HepG2 (cell line): ENCODE measurements around the gene MBLAC1. TPM values are rescaled to one million over a fixed set of nuclear protein-coding genes. Genes with fewer than 3 reads are reported as not detected.

Experiments used
- ATAC-seq: fragments of 200-7000 bp; cut with Tn5 transposase; 3 replicates; pipeline ENCODE4 v1.9.1; 2020; ENCODE audit warnings: mild to moderate bottlenecking, moderate library complexity
- BruUV-seq: library from RNA; stranded (reverse); fragments of 400-500 nt; replicated peaks from 2 replicates; lab custom pipeline; 2021; lab: Mats Ljungman, UMichigan
- CTCF ChIA-PET: fragments of 300-600 bp; formaldehyde crosslinking; extraction: SDS; loops from one replicate; lab custom pipeline; 2021; ENCODE audit warnings: low total read pairs, inconsistent platforms, low intra/inter-chr PET ratio; lab: Yijun Ruan, JAX
- POLR2A ChIA-PET: fragments of 350-600 bp; sonication (Branson Sonifier 250); formaldehyde crosslinking; loops from one replicate; lab custom pipeline; 2020; ENCODE audit warnings: antibody characterized with exemption, inconsistent platforms; lab: Yijun Ruan, JAX
- DNase-seq: peaks from one replicate; pipeline ENCODE4 v3.0.0-alpha.2; 2015; ENCODE audit warnings: low spot score
- FAIRE-seq: peaks from 3 replicates; lab custom pipeline; 2011; peaks lifted over from hg19 to GRCh38; lab: Jason Lieb, UNC
- H2AFZ ChIP-seq: one replicate; pipeline ENCODE4 v1.6.1; 2011; ENCODE audit warnings: low read length, inconsistent platforms
- H3K27ac ChIP-seq: fragments of 300-600 bp; 3 replicates; pipeline ENCODE4 v1.8.0; 2011; ENCODE audit warnings: mixed run types, mild to moderate bottlenecking, mixed read lengths, low read length, inconsistent platforms; ENCODE audit not compliant: insufficient read depth; ENCODE audit errors: extremely low read length
- H3K27me3 ChIP-seq, 2 experiments: fragments of 200-600 bp in 1 of 2; 2 replicates in 1 of 2; 3 replicates in 1 of 2; pipeline versions ENCODE4 v1.6.0 to v1.8.0; 2011; ENCODE audit warnings: low read length in 2 of 2, mild to moderate bottlenecking in 2 of 2, moderate library complexity in 2 of 2, inconsistent platforms in 1 of 2; ENCODE audit not compliant: insufficient read depth in 2 of 2, control insufficient read depth in 1 of 2
- H3K36me3 ChIP-seq, 2 experiments: fragments of 200-600 bp in 1 of 2; replicated peaks in 1 of 2; 2 replicates in 1 of 2; 3 replicates in 1 of 2; pipeline versions ENCODE4 v1.5.1 to v1.8.0; 2011; ENCODE audit warnings: low read length in 2 of 2, inconsistent platforms in 1 of 2; ENCODE audit not compliant: insufficient read depth in 2 of 2, control insufficient read depth in 1 of 2
- H3K4me1 ChIP-seq: 2 replicates; pipeline ENCODE4 v1.5.1; 2012; ENCODE audit warnings: low read length, inconsistent platforms; ENCODE audit not compliant: insufficient read depth
- H3K4me2 ChIP-seq: 2 replicates; pipeline ENCODE4 v1.6.0; 2011; ENCODE audit warnings: low read depth, low read length, inconsistent platforms
- H3K4me3 ChIP-seq, 3 experiments: fragments of 200-600 bp in 1 of 3; sonication (generic), shearing (Covaris generic) in 1 of 3; replicated peaks in 1 of 3; 2 replicates each; pipeline ENCODE4 v1.5.1; 2011 to 2016; ENCODE audit warnings: low read length in 3 of 3, inconsistent platforms in 2 of 3, low read depth in 2 of 3, mild to moderate bottlenecking in 2 of 3, control low read depth in 1 of 3, mixed read lengths in 1 of 3; ENCODE audit not compliant: insufficient read depth in 1 of 3
- H3K79me2 ChIP-seq: one replicate; pipeline ENCODE4 v1.6.1; 2011; ENCODE audit warnings: low read length, inconsistent platforms; ENCODE audit not compliant: insufficient read depth
- H3K9ac ChIP-seq: 2 replicates; pipeline ENCODE4 v1.6.0; 2011; ENCODE audit warnings: mild to moderate bottlenecking, low read depth, low read length, inconsistent platforms; ENCODE audit not compliant: insufficient read depth
- H3K9me3 ChIP-seq: 2 replicates; pipeline ENCODE4 v1.5.1; 2012; ENCODE audit warnings: mild to moderate bottlenecking, low read length
- H4K20me1 ChIP-seq: 2 replicates; pipeline ENCODE4 v1.6.0; 2011; ENCODE audit warnings: inconsistent platforms, mild to moderate bottlenecking, low read length, moderate library complexity; ENCODE audit not compliant: insufficient read depth
- EZH2 ChIP-seq: conservative IDR thresholded peaks from 2 replicates; pipeline ENCODE4 v1.6.1; 2012; ENCODE audit warnings: mild to moderate bottlenecking, low read depth, low read length, moderate library complexity
- HNRNPUL1 ChIP-seq: fragments of 200-400 bp; formaldehyde crosslinking; IDR thresholded peaks from 2 replicates; pipeline ENCODE4 v1.6.1; 2017; ENCODE audit warnings: low read depth, mild to moderate bottlenecking, low read length, moderate library complexity
- MIER3 ChIP-seq: IDR thresholded peaks from 2 replicates; pipeline ENCODE4 v1.6.1; 2016; ENCODE audit warnings: missing compliant biosample characterization, borderline replicate concordance
- NKX3-1 ChIP-seq: sonication (generic); formaldehyde crosslinking; IDR thresholded peaks from 2 replicates; pipeline ENCODE4 v1.5.0; 2020; ENCODE audit warnings: missing genetic modification reagents
- SCMH1 ChIP-seq: sonication (generic); formaldehyde crosslinking; IDR thresholded peaks from 2 replicates; pipeline ENCODE4 v1.9.0; 2021; ENCODE audit warnings: missing genetic modification reagents, mild to moderate bottlenecking, borderline replicate concordance
- SMARCE1 ChIP-seq: fragments of 450-650 bp; IDR thresholded peaks from 2 replicates; pipeline ENCODE4 v1.6.1; 2017; ENCODE audit warnings: borderline replicate concordance
- SMC3 ChIP-seq: IDR thresholded peaks from 2 replicates; pipeline ENCODE4 v1.6.1; 2011; ENCODE audit warnings: low read length, improper control_type of control experiment
- ZEB1 ChIP-seq: IDR thresholded peaks from 2 replicates; pipeline ENCODE4 v1.6.1; 2012; ENCODE audit warnings: mild to moderate bottlenecking, low read depth, inconsistent platforms; ENCODE audit not compliant: insufficient replicate concordance
- ZMYM3 ChIP-seq: sonication (generic); formaldehyde crosslinking; IDR thresholded peaks from 2 replicates; pipeline ENCODE4 v1.5.1; 2020; ENCODE audit warnings: mild to moderate bottlenecking, missing genetic modification reagents
- ZNF451 ChIP-seq: sonication (generic); formaldehyde crosslinking; IDR thresholded peaks from 2 replicates; pipeline ENCODE4 v1.5.0; 2020; ENCODE audit warnings: mild to moderate bottlenecking, missing genetic modification reagents
- ZNF546 ChIP-seq: sonication (generic); formaldehyde crosslinking; conservative IDR thresholded peaks from 2 replicates; pipeline ENCODE4 v1.8.1; 2023; ENCODE audit warnings: mild to moderate bottlenecking, missing genetic modification reagents
- ZNF607 ChIP-seq: sonication (generic); formaldehyde crosslinking; IDR thresholded peaks from 2 replicates; pipeline ENCODE4 v1.5.1; 2020; ENCODE audit warnings: missing genetic modification reagents, mild to moderate bottlenecking, borderline replicate concordance
- ZNF776 ChIP-seq: sonication (generic); formaldehyde crosslinking; IDR thresholded peaks from 2 replicates; pipeline ENCODE4 v1.4.0; 2020; ENCODE audit warnings: mild to moderate bottlenecking, missing genetic modification reagents
- WGBS: methylation state at CpG from one replicate; pipeline ENCODE4 v1.1.6; 2017; ENCODE audit warnings: low lambda C conversion rate; 5-methylcytosine and 5-hydroxymethylcytosine counted together
- in situ Hi-C: cut with HindIII; loops from 2 replicates; pipeline ENCODE4 v1.10.0; 2017; ENCODE audit warnings: low pct_unique_long_range_greater_than_20kb; ENCODE audit not compliant: extremely low pct_ligation_motif_present
- intact Hi-C: fragments of 100-400 bp; cut with micrococcal nuclease; formaldehyde crosslinking; loops from one replicate; pipeline ENCODE4 v1.10.0; 2022; ENCODE audit not compliant: unreplicated experiment
- polyA plus RNA-seq, 8 experiments: library from polyadenylated mRNA; depleted of rRNA in 3 of 8; stranded (reverse) in 7 of 8; unstranded in 1 of 8; fragments of >200 nt; fragmentation: Illumina TruSeq in 4 of 8; extraction: Trizol in 4 of 8; gene quantifications; 2 replicates each; pipeline versions ENCODE4 v1.2.1 to v1.2.3, GENCODE V29; 2011 to 2016; ENCODE audit warnings: low read depth in 4 of 8, missing spikeins in 1 of 8, mixed read lengths in 1 of 8; ENCODE audit not compliant: insufficient read depth in 1 of 8
- total RNA-seq, 5 experiments: library from RNA; depleted of rRNA; stranded (reverse); fragments of >200 nt; fragmentation: Illumina TruSeq; extraction: Trizol; gene quantifications; 2 replicates each; pipeline ENCODE4 v1.2.3, GENCODE V29; 2016; ENCODE audit warnings: low read depth in 1 of 5
- TF ChIP-seq, protein P1 (sequence below): sonication (generic); formaldehyde crosslinking; IDR thresholded peaks from 2 replicates; pipeline ENCODE4 v1.5.1; 2020; ENCODE audit warnings: missing genetic modification reagents, mild to moderate bottlenecking, borderline replicate concordance
- TF ChIP-seq, protein P2 (sequence below), 2 experiments: sonication (generic) in 1 of 2; formaldehyde crosslinking in 1 of 2; IDR thresholded peaks; 2 replicates each; pipeline versions ENCODE4 v1.4.0 to v1.6.1; 2016 to 2020; ENCODE audit warnings: borderline replicate concordance in 1 of 2, low read depth in 1 of 2, mild to moderate bottlenecking in 1 of 2, missing genetic modification reagents in 1 of 2
- TF ChIP-seq, protein P3 (sequence below): sonication (generic); formaldehyde crosslinking; IDR thresholded peaks from 2 replicates; pipeline ENCODE4 v1.5.0; 2020; ENCODE audit warnings: mild to moderate bottlenecking, missing genetic modification reagents

MBLAC1 gene
- total and polyA plus RNA-seq, 2 of the 13 experiments (the other 11 are each of a cell fraction or from before 2014, with no cell fraction given), result 0.79 to 2.1 TPM

- TF ChIP-seq, protein P1, sequence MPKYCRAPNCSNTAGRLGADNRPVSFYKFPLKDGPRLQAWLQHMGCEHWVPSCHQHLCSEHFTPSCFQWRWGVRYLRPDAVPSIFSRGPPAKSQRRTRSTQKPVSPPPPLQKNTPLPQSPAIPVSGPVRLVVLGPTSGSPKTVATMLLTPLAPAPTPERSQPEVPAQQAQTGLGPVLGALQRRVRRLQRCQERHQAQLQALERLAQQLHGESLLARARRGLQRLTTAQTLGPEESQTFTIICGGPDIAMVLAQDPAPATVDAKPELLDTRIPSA (CRISPR knock-in tag), result no peak
- TF ChIP-seq ZEB1, result no peak
- no peak for TF ChIP-seq SMARCE1
- TF ChIP-seq SCMH1 (CRISPR knock-in tag), result no peak
- no peak for TF ChIP-seq ZNF607 (CRISPR knock-in tag)
Observed at GRCh38 chr7:100111914-100112313, 14.9 kb upstream of the MBLAC1 start (continued).

DNA sequence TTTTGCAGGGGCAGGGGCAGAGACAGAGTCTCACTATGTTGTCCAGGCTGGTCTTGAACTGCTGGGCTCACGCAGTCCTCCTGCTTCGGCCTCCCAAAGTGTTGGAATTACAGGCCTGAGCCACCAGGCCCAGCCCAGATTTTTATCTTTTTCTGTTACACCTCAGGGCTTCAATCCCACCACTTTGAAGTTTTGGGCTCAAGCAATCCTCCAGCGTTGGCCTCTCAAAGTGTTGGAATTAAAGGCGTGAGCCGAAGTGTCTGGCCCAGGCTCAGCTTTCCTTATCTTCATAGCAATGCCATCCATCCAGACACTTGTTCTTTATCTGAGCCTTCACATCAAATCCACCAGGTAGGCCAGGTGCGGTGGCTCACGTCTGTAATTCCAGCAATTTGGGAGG, 11.7 kb upstream of the MBLAC1 start:
- H3K9ac ChIP-seq, result no peak overlapping the region
- no peak overlapping the region for H2AFZ ChIP-seq
- ChIA-PET CTCF (no interaction called here), POLR2A (no interaction called here)
- H3K36me3 ChIP-seq, result peaks cover 4 to 19% of the 10 kb centered on the region in 2 experiments; a peak in 3 of 5 replicates
- no peaks in the 10 kb centered on the region for H3K9me3 ChIP-seq
- DNase-seq, result no peak
- no peak for FAIRE-seq
- no peak overlapping the region for H3K4me3 ChIP-seq
- BruUV-seq, result no TSS peak
- H3K4me1 ChIP-seq, result peaks cover 29% of the 10 kb centered on the region
- no peak overlapping the region for H3K27ac ChIP-seq
- peaks cover 8% of the 10 kb centered on the region for H3K79me2 ChIP-seq
- H3K27me3 ChIP-seq, result no peaks in the 10 kb centered on the region; a peak in 1 of 5 replicates
- in situ Hi-C loops, result no loop called here
- intact Hi-C loops, result no loop called here
- no peak for ATAC-seq
- no peak overlapping the region for H3K4me2 ChIP-seq
- WGBS, result 97% methylated on average over 7 of the region's 7 CpGs
- H4K20me1 ChIP-seq, result no peaks in the 10 kb centered on the region
- no peak for TF ChIP-seq NKX3-1 (CRISPR knock-in tag)
- TF ChIP-seq ZNF776, result no peak
- TF ChIP-seq ZNF546 (CRISPR knock-in tag), result no peak
- TF ChIP-seq SMC3, result no peak
- TF ChIP-seq EZH2, result no peak
- no peak for TF ChIP-seq ZMYM3 (CRISPR knock-in tag)
- no peak for TF ChIP-seq ZNF451 (CRISPR knock-in tag)
- TF ChIP-seq, protein P2, sequence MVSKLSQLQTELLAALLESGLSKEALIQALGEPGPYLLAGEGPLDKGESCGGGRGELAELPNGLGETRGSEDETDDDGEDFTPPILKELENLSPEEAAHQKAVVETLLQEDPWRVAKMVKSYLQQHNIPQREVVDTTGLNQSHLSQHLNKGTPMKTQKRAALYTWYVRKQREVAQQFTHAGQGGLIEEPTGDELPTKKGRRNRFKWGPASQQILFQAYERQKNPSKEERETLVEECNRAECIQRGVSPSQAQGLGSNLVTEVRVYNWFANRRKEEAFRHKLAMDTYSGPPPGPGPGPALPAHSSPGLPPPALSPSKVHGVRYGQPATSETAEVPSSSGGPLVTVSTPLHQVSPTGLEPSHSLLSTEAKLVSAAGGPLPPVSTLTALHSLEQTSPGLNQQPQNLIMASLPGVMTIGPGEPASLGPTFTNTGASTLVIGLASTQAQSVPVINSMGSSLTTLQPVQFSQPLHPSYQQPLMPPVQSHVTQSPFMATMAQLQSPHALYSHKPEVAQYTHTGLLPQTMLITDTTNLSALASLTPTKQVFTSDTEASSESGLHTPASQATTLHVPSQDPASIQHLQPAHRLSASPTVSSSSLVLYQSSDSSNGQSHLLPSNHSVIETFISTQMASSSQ (IDR thresholded peaks at IDR 0.05; ENCODE audit: low read depth), result no peak
- TF ChIP-seq, protein P2 (CRISPR knock-in tag; IDR thresholded peaks at IDR 0.05; ENCODE audit: borderline replicate concordance), result no peak
- TF ChIP-seq HNRNPUL1, result no peak
- TF ChIP-seq, protein P3, sequence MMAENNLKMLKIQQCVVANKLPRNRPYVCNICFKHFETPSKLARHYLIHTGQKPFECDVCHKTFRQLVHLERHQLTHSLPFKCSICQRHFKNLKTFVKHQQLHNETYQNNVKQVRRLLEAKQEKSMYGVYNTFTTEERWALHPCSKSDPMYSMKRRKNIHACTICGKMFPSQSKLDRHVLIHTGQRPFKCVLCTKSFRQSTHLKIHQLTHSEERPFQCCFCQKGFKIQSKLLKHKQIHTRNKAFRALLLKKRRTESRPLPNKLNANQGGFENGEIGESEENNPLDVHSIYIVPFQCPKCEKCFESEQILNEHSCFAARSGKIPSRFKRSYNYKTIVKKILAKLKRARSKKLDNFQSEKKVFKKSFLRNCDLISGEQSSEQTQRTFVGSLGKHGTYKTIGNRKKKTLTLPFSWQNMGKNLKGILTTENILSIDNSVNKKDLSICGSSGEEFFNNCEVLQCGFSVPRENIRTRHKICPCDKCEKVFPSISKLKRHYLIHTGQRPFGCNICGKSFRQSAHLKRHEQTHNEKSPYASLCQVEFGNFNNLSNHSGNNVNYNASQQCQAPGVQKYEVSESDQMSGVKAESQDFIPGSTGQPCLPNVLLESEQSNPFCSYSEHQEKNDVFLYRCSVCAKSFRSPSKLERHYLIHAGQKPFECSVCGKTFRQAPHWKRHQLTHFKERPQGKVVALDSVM (CRISPR knock-in tag), result no peak
- no peak for TF ChIP-seq MIER3
